PFSK-1 (cell line): ENCODE measurements around the gene PDE4B.
A peak's percentile ranks its signal among the peaks of the same experiment; 100 is the strongest.

ENCODE experiments used
- FOXP2 ChIP-seq: optimal IDR thresholded peaks from 2 replicates; pipeline ENCODE3; 2011; ENCODE audit warnings: borderline replicate concordance, control low read depth, inconsistent platforms; ENCODE audit not compliant: insufficient read depth; ENCODE audit errors: extremely low read length, extremely low read depth
- POLR2AphosphoS5 ChIP-seq: IDR thresholded peaks from 2 replicates; pipeline ENCODE4 v1.6.1; 2012; ENCODE audit warnings: low read depth, mild to moderate bottlenecking, control low read depth, low read length, moderate library complexity
- SIN3A ChIP-seq: IDR thresholded peaks from 2 replicates; pipeline ENCODE4 v1.6.1; 2012; ENCODE audit warnings: mild to moderate bottlenecking, low read length, moderate library complexity, borderline replicate concordance; ENCODE audit not compliant: insufficient read depth
- TAF1 ChIP-seq: IDR thresholded peaks from 2 replicates; pipeline ENCODE4 v1.6.1; 2012; ENCODE audit warnings: low read length, control low read depth, borderline replicate concordance; ENCODE audit not compliant: insufficient read depth
- TF ChIP-seq, protein P1 (sequence below), 2 experiments: IDR thresholded peaks; 2 replicates each; pipeline versions ENCODE4 v1.6.1 to v1.8.0; 2011 to 2012; ENCODE audit warnings: low read depth in 2 of 2, low read length in 2 of 2, control low read depth in 1 of 2, inconsistent platforms in 1 of 2, mild to moderate bottlenecking in 1 of 2, moderate library complexity in 1 of 2; ENCODE audit not compliant: insufficient read depth in 1 of 2

The PDE4B gene

DNA sequence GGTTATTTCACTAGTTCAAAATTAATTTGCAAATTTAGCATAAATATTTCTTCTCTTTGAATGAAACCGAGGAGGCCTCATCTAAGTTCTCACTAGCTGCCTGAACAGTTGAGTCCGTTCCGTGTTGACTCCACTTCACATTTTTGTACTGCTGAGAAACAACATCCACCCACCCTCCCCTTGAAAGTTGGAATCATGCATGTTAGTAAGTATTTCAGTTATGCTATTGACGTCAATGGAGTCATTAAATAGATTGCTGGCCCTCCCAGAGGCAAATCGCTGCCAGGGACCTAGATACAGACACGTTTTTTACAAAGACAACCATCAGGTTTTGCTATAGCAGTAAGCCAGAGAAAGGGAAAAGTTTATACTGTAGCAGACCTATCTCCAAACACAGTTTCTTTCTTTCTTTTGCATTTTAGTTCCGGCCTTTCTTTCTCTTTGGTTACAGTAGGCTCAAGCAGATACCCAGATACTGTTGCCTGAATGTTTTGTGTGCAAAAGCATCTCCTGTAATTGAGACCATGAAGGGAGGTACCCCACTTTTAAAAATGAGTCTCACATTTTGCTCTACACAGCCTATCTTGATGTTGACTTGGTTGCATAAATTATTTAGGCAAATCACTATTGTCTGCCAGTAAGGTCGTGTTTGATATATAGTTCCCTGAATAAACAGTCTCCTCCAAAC, 478.7 kb downstream of the PDE4B start:
- 0 out of 2 replicates have a peak, but pooled peaks have one; percentile 50 for TF ChIP-seq TAF1
- TF ChIP-seq POLR2AphosphoS5: peak; percentile 60; the same call in 1 of the 2 replicates
- TF ChIP-seq, protein P1, sequence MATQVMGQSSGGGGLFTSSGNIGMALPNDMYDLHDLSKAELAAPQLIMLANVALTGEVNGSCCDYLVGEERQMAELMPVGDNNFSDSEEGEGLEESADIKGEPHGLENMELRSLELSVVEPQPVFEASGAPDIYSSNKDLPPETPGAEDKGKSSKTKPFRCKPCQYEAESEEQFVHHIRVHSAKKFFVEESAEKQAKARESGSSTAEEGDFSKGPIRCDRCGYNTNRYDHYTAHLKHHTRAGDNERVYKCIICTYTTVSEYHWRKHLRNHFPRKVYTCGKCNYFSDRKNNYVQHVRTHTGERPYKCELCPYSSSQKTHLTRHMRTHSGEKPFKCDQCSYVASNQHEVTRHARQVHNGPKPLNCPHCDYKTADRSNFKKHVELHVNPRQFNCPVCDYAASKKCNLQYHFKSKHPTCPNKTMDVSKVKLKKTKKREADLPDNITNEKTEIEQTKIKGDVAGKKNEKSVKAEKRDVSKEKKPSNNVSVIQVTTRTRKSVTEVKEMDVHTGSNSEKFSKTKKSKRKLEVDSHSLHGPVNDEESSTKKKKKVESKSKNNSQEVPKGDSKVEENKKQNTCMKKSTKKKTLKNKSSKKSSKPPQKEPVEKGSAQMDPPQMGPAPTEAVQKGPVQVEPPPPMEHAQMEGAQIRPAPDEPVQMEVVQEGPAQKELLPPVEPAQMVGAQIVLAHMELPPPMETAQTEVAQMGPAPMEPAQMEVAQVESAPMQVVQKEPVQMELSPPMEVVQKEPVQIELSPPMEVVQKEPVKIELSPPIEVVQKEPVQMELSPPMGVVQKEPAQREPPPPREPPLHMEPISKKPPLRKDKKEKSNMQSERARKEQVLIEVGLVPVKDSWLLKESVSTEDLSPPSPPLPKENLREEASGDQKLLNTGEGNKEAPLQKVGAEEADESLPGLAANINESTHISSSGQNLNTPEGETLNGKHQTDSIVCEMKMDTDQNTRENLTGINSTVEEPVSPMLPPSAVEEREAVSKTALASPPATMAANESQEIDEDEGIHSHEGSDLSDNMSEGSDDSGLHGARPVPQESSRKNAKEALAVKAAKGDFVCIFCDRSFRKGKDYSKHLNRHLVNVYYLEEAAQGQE (IDR thresholded peaks at IDR 0.05; ENCODE audit: insufficient read depth in 1 of 2, low read depth in 2 of 2, low read length in 2 of 2): peak in 1 of 2 experiments; percentile 47; a peak in 1 of 4 replicates
- no peak for TF ChIP-seq FOXP2
- TF ChIP-seq SIN3A: peak; percentile 86; the same call in 1 of the 2 replicates

DNA sequence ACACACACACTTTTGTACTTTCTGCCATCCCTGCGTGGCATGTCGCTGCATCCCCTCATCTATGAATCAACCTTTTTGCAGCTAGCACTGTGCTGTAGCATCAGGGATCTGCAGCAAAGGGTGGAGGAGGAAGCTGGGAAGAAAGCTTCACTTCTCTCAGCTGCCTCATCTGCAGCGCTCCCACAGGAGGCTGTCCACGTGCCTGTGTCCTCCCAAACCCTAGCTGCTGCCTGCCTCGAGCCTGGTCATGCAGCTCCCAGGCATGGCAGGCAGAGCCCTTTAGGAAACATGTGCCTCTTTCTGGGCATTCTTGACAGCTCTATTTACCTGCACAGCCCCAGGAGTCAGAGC, 479.2 kb downstream of the PDE4B start:
- TF ChIP-seq POLR2AphosphoS5: no peak
- no peak for TF ChIP-seq TAF1
- peak; percentile 39 for TF ChIP-seq FOXP2
- peak; percentile 59; the same call in 1 of the 2 replicates for TF ChIP-seq SIN3A

DNA sequence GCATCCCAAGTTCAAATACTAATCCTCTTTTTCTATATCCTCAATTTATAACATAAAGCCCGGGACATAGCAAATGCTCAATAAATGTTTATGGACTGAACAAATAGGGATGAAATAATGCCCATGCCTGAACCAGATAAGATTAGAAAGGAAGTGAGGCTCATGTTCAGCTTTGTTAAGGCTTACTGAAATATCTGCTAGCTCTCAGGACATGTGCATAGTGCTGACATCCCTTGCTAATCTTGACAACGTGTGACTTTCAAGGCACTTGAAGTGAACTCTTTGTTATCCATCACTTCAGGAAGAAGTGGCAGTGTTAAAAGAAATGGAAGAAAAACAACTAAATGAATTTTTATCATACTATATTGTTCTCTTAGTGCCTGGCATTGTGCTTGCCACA, 481.0 kb downstream of the PDE4B start:
- TF ChIP-seq SIN3A (no peak), FOXP2 (no peak), POLR2AphosphoS5 (no peak), TAF1 (no peak)
- TF ChIP-seq, protein P1 (IDR thresholded peaks at IDR 0.05; ENCODE audit: insufficient read depth in 1 of 2, low read depth in 2 of 2, low read length in 2 of 2): no peak

DNA sequence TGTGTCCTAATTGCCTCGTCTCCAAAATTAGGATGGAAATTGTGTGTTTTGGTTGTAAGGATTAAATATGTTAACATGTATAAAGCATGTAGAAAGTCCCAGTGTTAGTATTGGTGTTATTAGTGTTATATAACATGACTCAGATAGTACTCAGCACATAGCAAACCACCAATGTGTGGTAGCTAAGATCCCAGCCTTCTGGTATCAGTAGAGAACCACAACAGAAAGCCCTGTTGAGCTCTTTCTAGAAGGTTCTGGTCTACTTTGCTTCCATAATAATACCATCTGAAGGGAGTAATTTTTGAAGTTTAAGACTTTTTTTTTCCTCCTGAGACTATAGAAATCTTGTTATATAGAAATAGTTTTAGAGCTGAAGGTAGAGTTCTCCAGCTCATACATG, 481.9 kb downstream of the PDE4B start:
- TF ChIP-seq POLR2AphosphoS5: no peak
- no peak for TF ChIP-seq SIN3A
- TF ChIP-seq, protein P1 (IDR thresholded peaks at IDR 0.05; ENCODE audit: insufficient read depth in 1 of 2, low read depth in 2 of 2, low read length in 2 of 2): no peak
- no peak for TF ChIP-seq FOXP2
- TF ChIP-seq TAF1: no peak

DNA sequence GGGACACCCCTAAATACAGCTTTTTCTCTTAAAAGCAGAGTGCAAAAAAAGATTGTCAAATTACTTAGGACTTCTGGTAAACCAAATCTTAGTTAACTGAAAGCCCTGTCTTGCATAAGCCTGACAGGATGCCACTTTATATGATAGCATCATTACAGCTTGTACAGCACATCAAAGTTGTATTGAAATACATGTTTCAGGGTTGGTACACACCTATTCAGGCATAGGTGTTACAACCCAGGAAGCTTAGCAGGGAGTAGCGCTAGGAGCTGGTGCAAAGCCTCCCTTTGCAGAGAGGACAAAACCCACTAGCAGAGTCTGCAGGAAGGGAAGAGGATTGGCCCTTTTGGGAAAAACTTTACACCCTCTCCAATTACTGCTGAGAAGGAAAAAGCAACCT, 482.4 kb downstream of the PDE4B start:
- TF ChIP-seq POLR2AphosphoS5 (no peak), SIN3A (no peak), FOXP2 (no peak), TAF1 (no peak)
- TF ChIP-seq, protein P1 (IDR thresholded peaks at IDR 0.05; ENCODE audit: insufficient read depth in 1 of 2, low read depth in 2 of 2, low read length in 2 of 2): no peak
